HCT116 (cell line): ENCODE results near the gene TERT. TPM values are rescaled to one million over a fixed set of nuclear protein-coding genes. Genes with fewer than 3 reads are reported as not detected.
"Not testable (repeated sequence)": the region's sequence is repeated elsewhere in the genome, so short reads cannot be mapped to it uniquely, and the experiment has no call there.

ENCODE experiments used
- ATAC-seq: fragments of 200-7000 bp; cut with Tn5 transposase; 2 replicates; pipeline ENCODE4 v1.9.1; 2020; ENCODE audit warnings: mild to moderate bottlenecking, moderate library complexity
- BruUV-seq: library from RNA; stranded (reverse); fragments of 400-500 nt; replicated peaks from 2 replicates; lab custom pipeline; 2021; lab: Mats Ljungman, UMichigan
- CTCF ChIA-PET: fragments of 300-600 bp; sonication (Branson Sonifier 250); formaldehyde crosslinking; loops from one replicate; lab custom pipeline; 2021; ENCODE audit warnings: antibody characterized with exemption; lab: Charles Lee
- POLR2A ChIA-PET: fragments of 300-600, 350-600 bp; sonication (Branson Sonifier 250); formaldehyde crosslinking; loops from one replicate; lab custom pipeline; 2021; ENCODE audit warnings: antibody characterized with exemption; lab: Charles Lee
- RAD21 ChIA-PET, 2 experiments: fragments of 300-600 bp; sonication (Branson Sonifier 250); formaldehyde crosslinking; loops; one replicate each; lab custom pipeline; 2023; ENCODE audit warnings: low total read pairs in 2 of 2; ENCODE audit not compliant: uncharacterized antibody in 2 of 2, unreplicated experiment in 2 of 2, low non-redundant PET in 1 of 2; lab: Charles Lee
- DNase-seq: peaks from one replicate; pipeline ENCODE4 v3.0.0-alpha.2; 2010; ENCODE audit warnings: low read depth, low spot score
- H2AFZ ChIP-seq: fragments of 200-600 bp; shearing (Covaris generic), sonication (generic); 2 replicates; pipeline ENCODE4 v1.6.1; 2017; ENCODE audit warnings: low read depth, mixed run types, mixed read lengths, antibody characterized with exemption, low read length; ENCODE audit not compliant: poor library complexity, severe bottlenecking
- H3K27ac ChIP-seq: 2 replicates; pipeline ENCODE4 v1.5.1; 2012; ENCODE audit warnings: low read depth, low read length
- H3K27me3 ChIP-seq: fragments of 200-600 bp; sonication (generic); 2 replicates; pipeline ENCODE4 v1.6.1; 2016; ENCODE audit warnings: mixed run types, low read length, mixed read lengths; ENCODE audit not compliant: insufficient read depth
- H3K36me3 ChIP-seq, 2 experiments: fragments of 200-500 bp in 1 of 2; fragments of 200-600 bp in 1 of 2; sonication (Bioruptor generic) in 1 of 2; sonication (generic) in 1 of 2; 2 replicates each; pipeline versions ENCODE4 v1.5.1 to v1.6.1; 2014 to 2016; ENCODE audit warnings: low read length in 2 of 2, inconsistent platforms in 1 of 2, mixed read lengths in 1 of 2, mixed run types in 1 of 2; ENCODE audit not compliant: insufficient read depth in 2 of 2, control insufficient read depth in 1 of 2
- H3K4me1 ChIP-seq, 2 experiments: fragments of 200-600 bp in 1 of 2; sonication (generic) in 1 of 2; 2 replicates each; pipeline versions ENCODE4 v1.5.1 to v1.6.1; 2012 to 2017; ENCODE audit warnings: low read length in 2 of 2, inconsistent platforms in 1 of 2, mild to moderate bottlenecking in 1 of 2, mixed read lengths in 1 of 2, mixed run types in 1 of 2, moderate library complexity in 1 of 2; ENCODE audit not compliant: insufficient read depth in 2 of 2, control insufficient read depth in 1 of 2
- H3K4me2 ChIP-seq: fragments of 200-600 bp; sonication (generic); 2 replicates; pipeline ENCODE4 v1.6.1; 2017; ENCODE audit warnings: mixed run types, low read length, mixed read lengths
- H3K4me3 ChIP-seq, 2 experiments: fragments of 200-600 bp in 1 of 2; sonication (generic) in 1 of 2; replicated peaks in 1 of 2; 2 replicates each; pipeline ENCODE4 v1.5.1; 2011 to 2016; ENCODE audit warnings: low read length in 2 of 2, control low read depth in 1 of 2, low read depth in 1 of 2, mild to moderate bottlenecking in 1 of 2, mixed read lengths in 1 of 2, mixed run types in 1 of 2
- H3K79me2 ChIP-seq: fragments of 200-600 bp; sonication (generic); 2 replicates; pipeline ENCODE4 v1.6.1; 2017; ENCODE audit warnings: mild to moderate bottlenecking, mixed run types, low read length, moderate library complexity, mixed read lengths; ENCODE audit not compliant: insufficient read depth
- H3K9ac ChIP-seq: fragments of 200-600 bp; sonication (generic); 2 replicates; pipeline ENCODE4 v1.6.1; 2016; ENCODE audit warnings: low read length, mixed read lengths
- H3K9me2 ChIP-seq: fragments of 200-600 bp; sonication (generic), shearing (Covaris generic); 2 replicates; pipeline ENCODE4 v1.6.1; 2017; ENCODE audit warnings: mixed run types, mild to moderate bottlenecking, moderate library complexity; ENCODE audit not compliant: insufficient read depth
- H3K9me3 ChIP-seq, 2 experiments: fragments of 200-500 bp in 1 of 2; fragments of 200-600 bp in 1 of 2; sonication (Bioruptor generic) in 1 of 2; sonication (generic) in 1 of 2; 2 replicates each; pipeline ENCODE4 v1.6.1; 2014 to 2017; ENCODE audit warnings: low read length in 2 of 2, mixed read lengths in 2 of 2, inconsistent platforms in 1 of 2, low read depth in 1 of 2, mild to moderate bottlenecking in 1 of 2, mixed run types in 1 of 2, moderate library complexity in 1 of 2; ENCODE audit not compliant: control insufficient read depth in 1 of 2, insufficient read depth in 1 of 2
- H4K20me1 ChIP-seq: fragments of 200-600 bp; sonication (generic), shearing (Covaris generic); 2 replicates; pipeline ENCODE4 v1.6.1; 2017; ENCODE audit warnings: mixed run types, mild to moderate bottlenecking, moderate library complexity; ENCODE audit not compliant: insufficient read depth
- EZH2phosphoT487 ChIP-seq: fragments of 200-600 bp; IDR thresholded peaks from 2 replicates; pipeline ENCODE4 v1.6.1; 2018; ENCODE audit warnings: antibody characterized with exemption, borderline replicate concordance
- intact Hi-C: fragments of 100-400 bp; cut with micrococcal nuclease; formaldehyde crosslinking; loops from 2 replicates; pipeline ENCODE4 v1.10.0; 2022
- total RNA-seq: library from RNA; stranded (reverse); gene quantifications from one replicate; pipeline ENCODE4 v1.2.1, GENCODE V29; 2021; ENCODE audit not compliant: unreplicated experiment

Gene TERT
- total RNA-seq, 1 experiment from 2014 or later, result 6.9 TPM

GRCh38 chr5:1285141-1285540, 9.7 kb downstream of the TERT start:
- H3K4me1 ChIP-seq, result no peaks in the 10 kb centered on the region
- BruUV-seq, result no TSS peak
- CTCF ChIA-PET, result no interaction called here

GRCh38 chr5:1284336-1284970, 10.4 kb downstream of the TERT start:
- H3K9me2 ChIP-seq, intact Hi-C loops, H3K79me2 ChIP-seq, H3K4me3 ChIP-seq, H3K27ac ChIP-seq, H4K20me1 ChIP-seq, DNase-seq, H2AFZ ChIP-seq, RAD21 ChIA-PET, CTCF ChIA-PET, H3K9ac ChIP-seq, H3K4me1 ChIP-seq, ATAC-seq, H3K27me3 ChIP-seq, BruUV-seq, H3K4me2 ChIP-seq, H3K9me3 ChIP-seq, H3K36me3 ChIP-seq: not testable (repeated sequence)
- POLR2A ChIA-PET, result interaction anchor here (1.0 kb wide), 1 partner anchor 258 kb away, joined by 4 read pairs; no protein-coding TSS in a partner anchor

More at GRCh38 chr5:1285141-1285540, 9.7 kb downstream of the TERT start:
- Histone ChIP-seq H2AFZ (no peak overlapping the region), H3K79me2 (0 out of 2 replicates have a peak, but pooled peaks cover 4% of the 10 kb centered on the region), H3K27ac (no peak overlapping the region), H3K4me2 (no peak overlapping the region), H3K9me3 (no peaks in the 10 kb centered on the region), H3K4me3 (no peak overlapping the region), H3K9ac (no peak overlapping the region), H3K9me2 (no peaks in the 10 kb centered on the region), H3K36me3 (no peaks in the 10 kb centered on the region), H3K27me3 (no peaks in the 10 kb centered on the region), H4K20me1 (no peaks in the 10 kb centered on the region)
- intact Hi-C loops, result no loop called here
- ChIA-PET RAD21 (no interaction called here), POLR2A (no interaction called here)
- DNase-seq, result no peak
- TF ChIP-seq EZH2phosphoT487, result no peak
- ATAC-seq, result no peak

- POLR2A ChIA-PET, result interaction anchor here (1.0 kb wide), 1 partner anchor 259 kb away, joined by 4 read pairs; no protein-coding TSS in a partner anchor
- ATAC-seq, H4K20me1 ChIP-seq, H2AFZ ChIP-seq, CTCF ChIA-PET, H3K4me1 ChIP-seq, H3K9ac ChIP-seq, intact Hi-C loops, DNase-seq, BruUV-seq, H3K9me3 ChIP-seq, RAD21 ChIA-PET, H3K27ac ChIP-seq, H3K79me2 ChIP-seq, H3K4me3 ChIP-seq, H3K36me3 ChIP-seq, H3K4me2 ChIP-seq, H3K9me2 ChIP-seq, H3K27me3 ChIP-seq: not testable (repeated sequence)
These were observed 11.2 kb downstream of the TERT start for GRCh38 chr5:1283729-1284041.

GRCh38 chr5:1282993-1283728, 11.7 kb downstream of the TERT start:
- H3K27ac ChIP-seq, intact Hi-C loops, H4K20me1 ChIP-seq, H2AFZ ChIP-seq, H3K4me1 ChIP-seq, BruUV-seq, DNase-seq, H3K79me2 ChIP-seq, H3K4me3 ChIP-seq, H3K36me3 ChIP-seq, H3K9ac ChIP-seq, H3K9me3 ChIP-seq, CTCF ChIA-PET, H3K4me2 ChIP-seq, RAD21 ChIA-PET, ATAC-seq, H3K9me2 ChIP-seq, H3K27me3 ChIP-seq: not testable (repeated sequence)
- POLR2A ChIA-PET, result interaction anchor here (1.0 kb wide), 1 partner anchor 259 kb away, joined by 4 read pairs; no protein-coding TSS in a partner anchor
